Nephron (organoid): ENCODE measurements around the gene TSC2.

ENCODE experiments used
- H3K27ac Mint-ChIP-seq, 3 experiments: 2 replicates each; pipeline ENCODE4 v1.8.0; 2020; ENCODE audit warnings: mixed read lengths in 3 of 3, mild to moderate bottlenecking in 2 of 3, moderate library complexity in 1 of 3
- H3K27me3 Mint-ChIP-seq: 2 replicates; pipeline ENCODE4 v1.8.0; 2021; ENCODE audit warnings: low read depth, mild to moderate bottlenecking, moderate library complexity, mixed read lengths
- H3K36me3 Mint-ChIP-seq: 2 replicates; pipeline ENCODE4 v1.8.0; 2020; ENCODE audit warnings: low read depth, mixed read lengths
- H3K4me1 Mint-ChIP-seq: 2 replicates; pipeline ENCODE4 v1.8.0; 2020; ENCODE audit warnings: mixed read lengths
- H3K4me3 Mint-ChIP-seq, 3 experiments: 2 replicates each; pipeline ENCODE4 v1.8.0; 2020; ENCODE audit warnings: mild to moderate bottlenecking in 3 of 3, mixed read lengths in 3 of 3, moderate library complexity in 2 of 3
- H3K9me3 Mint-ChIP-seq: 2 replicates; pipeline ENCODE4 v1.8.0; 2020; ENCODE audit warnings: mixed read lengths
- CTCF ChIP-seq, 3 experiments: fragments of 200-600 bp; sonication (generic); IDR thresholded peaks; one replicate each; pipeline ENCODE4 v1.5.0; 2021; ENCODE audit warnings: antibody characterized with exemption in 3 of 3; ENCODE audit not compliant: unreplicated experiment in 3 of 3

The TSC2 gene

GRCh38 chr16:2036200-2036966 lies 11.4 kb upstream of the TSC2 start:
- Mint-ChIP-seq H3K4me1 (peaks cover 31% of the 10 kb centered on the region), H3K27ac (peak overlapping the region; percentile 40 to 100 (median 71)), H3K9me3 (no peaks in the 10 kb centered on the region), H3K36me3 (no peaks in the 10 kb centered on the region), H3K4me3 (no peak overlapping the region), H3K27me3 (no peaks in the 10 kb centered on the region)
- no peak for TF ChIP-seq CTCF (IDR thresholded peaks at IDR 0.05; ENCODE audit: unreplicated experiment in 3 of 3)

- H3K9me3 Mint-ChIP-seq: no peaks in the 10 kb centered on the region
- H3K36me3 Mint-ChIP-seq: no peaks in the 10 kb centered on the region
- H3K27ac Mint-ChIP-seq: peak overlapping the region; percentile 98 to 100 (median 99)
- no peak overlapping the region for H3K4me3 Mint-ChIP-seq
- H3K4me1 Mint-ChIP-seq: peaks cover 31% of the 10 kb centered on the region
- no peak for TF ChIP-seq CTCF (IDR thresholded peaks at IDR 0.05; ENCODE audit: unreplicated experiment in 3 of 3)
- H3K27me3 Mint-ChIP-seq: no peaks in the 10 kb centered on the region
Observed at GRCh38 chr16:2037115-2037514, 10.7 kb upstream of the TSC2 start.

GRCh38 chr16:2037647-2038381 lies 10.0 kb upstream of the TSC2 start:
- H3K9me3 Mint-ChIP-seq: no peaks in the 10 kb centered on the region
- H3K27me3 Mint-ChIP-seq: no peaks in the 10 kb centered on the region
- peaks cover 31% of the 10 kb centered on the region for H3K4me1 Mint-ChIP-seq
- TF ChIP-seq CTCF (IDR thresholded peaks at IDR 0.05; ENCODE audit: unreplicated experiment in 3 of 3): no peak
- peak overlapping the region; percentile 98 to 100 (median 99) for H3K27ac Mint-ChIP-seq
- no peaks in the 10 kb centered on the region for H3K36me3 Mint-ChIP-seq
- H3K4me3 Mint-ChIP-seq: peak overlapping the region; percentile 57 to 62 (median 62)

- peaks cover 36% of the 10 kb centered on the region for H3K4me1 Mint-ChIP-seq
- peak overlapping the region; percentile 98 to 100 (median 99) for H3K27ac Mint-ChIP-seq
- H3K36me3 Mint-ChIP-seq: no peaks in the 10 kb centered on the region
- peak overlapping the region; percentile 65 to 74 (median 69) for H3K4me3 Mint-ChIP-seq
- no peaks in the 10 kb centered on the region for H3K9me3 Mint-ChIP-seq
- no peak for TF ChIP-seq CTCF (IDR thresholded peaks at IDR 0.05; ENCODE audit: unreplicated experiment in 3 of 3)
- no peaks in the 10 kb centered on the region for H3K27me3 Mint-ChIP-seq
Observed at GRCh38 chr16:2038382-2039231, 9.2 kb upstream of the TSC2 start.

GRCh38 chr16:2039274-2040031 lies 8.3 kb upstream of the TSC2 start:
- Mint-ChIP-seq H3K27ac (peak overlapping the region; percentile 98 to 100 (median 99)), H3K27me3 (no peaks in the 10 kb centered on the region), H3K4me3 (peak overlapping the region; percentile 66 to 75 (median 74))

More at GRCh38 chr16:2039274-2040031, 8.3 kb upstream of the TSC2 start:
- Mint-ChIP-seq H3K36me3 (no peaks in the 10 kb centered on the region), H3K4me1 (peaks cover 32% of the 10 kb centered on the region), H3K9me3 (no peaks in the 10 kb centered on the region)
- no peak for TF ChIP-seq CTCF (IDR thresholded peaks at IDR 0.05; ENCODE audit: unreplicated experiment in 3 of 3)
